Psoas muscle (tissue), 7 donors: ENCODE data around the gene KRABD2.

ENCODE experiments used
- ATAC-seq, 4 donors: fragments of 200-7000 bp; cut with Tn5 transposase; one replicate each; pipeline ENCODE4 v1.9.1; 2020; ENCODE audit warnings: moderate library complexity in 3 of 4, mild to moderate bottlenecking in 2 of 4
- DNase-seq, 2 donors: peaks; one replicate each; pipeline ENCODE4 v3.0.0-alpha.2; 2020
- H3K27ac ChIP-seq: fragments of 200-600 bp; one replicate; pipeline ENCODE4 v1.8.0; 2022
- H3K27me3 ChIP-seq, 3 donors: fragments of 200-600 bp in 1 of 3; one replicate each; pipeline versions ENCODE4 v1.6.1 to v1.8.0; 2013 to 2022; ENCODE audit warnings: low read length in 2 of 3, mild to moderate bottlenecking in 2 of 3, moderate library complexity in 1 of 3; ENCODE audit not compliant: insufficient read depth in 3 of 3
- H3K36me3 ChIP-seq, 2 donors: fragments of 200-600 bp in 1 of 2; one replicate each; pipeline versions ENCODE4 v1.6.1 to v1.8.0; 2013 to 2022; ENCODE audit warnings: low read depth in 1 of 2, mild to moderate bottlenecking in 1 of 2, moderate library complexity in 1 of 2; ENCODE audit not compliant: insufficient read depth in 1 of 2
- H3K4me1 ChIP-seq: fragments of 200-600 bp; one replicate; pipeline ENCODE4 v1.8.0; 2022
- H3K4me3 ChIP-seq: fragments of 200-600 bp; one replicate; pipeline ENCODE4 v1.8.0; 2022; ENCODE audit warnings: mild to moderate bottlenecking
- H3K9me3 ChIP-seq: fragments of 200-600 bp; one replicate; pipeline ENCODE4 v1.8.0; 2022
- CTCF ChIP-seq: fragments of 200-600 bp; IDR thresholded peaks from one replicate; pipeline ENCODE4 v1.8.0; 2022; ENCODE audit warnings: antibody characterized with exemption
- WGBS, 3 donors: extraction: QIAGEN DNeasy Blood & Tissue Kit; methylation state at CpG; one replicate each; pipeline versions ENCODE4 v1.1.6 to v1.1.7; 2013; 5-methylcytosine and 5-hydroxymethylcytosine counted together
- intact Hi-C, 2 donors: fragments of 100-400 bp; cut with DNase I; formaldehyde crosslinking; loops; one replicate each; pipeline versions ENCODE4 v1.11.0 to v1.14.2; 2022
- donor health status: healthy with polysubstance abuse.
- donor health status: DM: no; HTN: no; CAD: no; lungs with moderate emphysema.
- donor health status: Bipolar disorder and iron deficiency.
- donor health status: healthy.
- donor health status: DM: yes; HTN: yes; CAD: no.
- donor health status: DM: no; HTN: no; CAD: no.
- donor health status: DM: yes; HTN: yes; CAD: no.

KRABD2 gene

GRCh38 chr17:8410883-8411238, 34.4 kb upstream of the KRABD2 start:
- Histone ChIP-seq H3K4me1 (no peaks in the 10 kb centered on the region), H3K27ac (no peak overlapping the region), H3K9me3 (no peaks in the 10 kb centered on the region), H3K36me3 (no peaks in the 10 kb centered on the region), H3K4me3 (no peak overlapping the region), H3K27me3 (peaks cover 0 to 4% (median 2%) of the 10 kb centered on the region in 3 donors)
- WGBS, 3 donors: 76 to 97% (median 80%) methylated on average over 1 of the region's 1 CpG
- ATAC-seq (no peak), DNase-seq (no peak)
- intact Hi-C loops: loop anchor here (1.0 to 2.0 kb wide), 2 partner anchors 334 to 335 kb away; partner anchors contain the start of gene CCDC42 (in 1 of the 2)
- no peak for TF ChIP-seq CTCF

- TF ChIP-seq CTCF: peak; percentile 90
- no peaks in the 10 kb centered on the region for H3K9me3 ChIP-seq
- no peak overlapping the region for H3K27ac ChIP-seq
- H3K4me1 ChIP-seq: no peaks in the 10 kb centered on the region
- intact Hi-C loops: loop anchor here (1.0 to 2.0 kb wide), 2 partner anchors 335 to 336 kb away; partner anchors contain the start of gene CCDC42 (in 1 of the 2)
- ATAC-seq: peak; percentile 87 to 93 (median 91)
- 16 to 25% (median 21%) methylated on average over 17 to 19 of the region's 19 CpGs for WGBS, 3 donors
- no peaks in the 10 kb centered on the region for H3K27me3 ChIP-seq
- no peak overlapping the region for H3K4me3 ChIP-seq
- no peaks in the 10 kb centered on the region for H3K36me3 ChIP-seq
- DNase-seq: peak; percentile 83 to 92
Measured at GRCh38 chr17:8409966-8410882, 33.7 kb upstream of the KRABD2 start.

- WGBS, 3 donors: 52 to 66% (median 58%) methylated on average over 14 of the region's 14 CpGs
- intact Hi-C loops: no loop called here
- TF ChIP-seq CTCF: no peak
- ATAC-seq (no peak), DNase-seq (no peak)
- Histone ChIP-seq H3K4me3 (no peak overlapping the region), H3K36me3 (no peaks in the 10 kb centered on the region), H3K27ac (no peak overlapping the region), H3K4me1 (no peaks in the 10 kb centered on the region), H3K9me3 (no peaks in the 10 kb centered on the region), H3K27me3 (no peaks in the 10 kb centered on the region)
Measured at GRCh38 chr17:8408371-8408770, 31.9 kb upstream of the KRABD2 start.

- no peaks in the 10 kb centered on the region for H3K9me3 ChIP-seq
- DNase-seq (no peak), ATAC-seq (no peak)
- no peak overlapping the region for H3K27ac ChIP-seq
- no peak overlapping the region for H3K4me3 ChIP-seq
- TF ChIP-seq CTCF: no peak
- WGBS, 3 donors: 60 to 81% (median 61%) methylated on average over 2 of the region's 2 CpGs
- H3K27me3 ChIP-seq: peaks cover 0 to 3% (median 0%) of the 10 kb centered on the region in 3 donors
- intact Hi-C loops: no loop called here
- H3K4me1 ChIP-seq: no peaks in the 10 kb centered on the region
- H3K36me3 ChIP-seq: no peaks in the 10 kb centered on the region
Measured at GRCh38 chr17:8406174-8406573, 29.7 kb upstream of the KRABD2 start.
